Trophoblast cell (in vitro differentiated cells and primary cell): ENCODE results near the gene ZFAND3.

Experiments
- DNase-seq, 2 donors: peaks; one replicate each; pipeline ENCODE4 v3.0.0-alpha.2; 2016
- H2AFZ ChIP-seq: 2 replicates; pipeline ENCODE4 v1.6.1; 2013; ENCODE audit warnings: low read length, moderate library complexity, mild to moderate bottlenecking; ENCODE audit not compliant: insufficient read depth, poor library complexity
- H2AK5ac ChIP-seq: 2 replicates; pipeline ENCODE4 v1.6.1; 2013; ENCODE audit warnings: mild to moderate bottlenecking, low read length
- H2BK120ac ChIP-seq: 2 replicates; pipeline ENCODE4 v1.6.1; 2013; ENCODE audit warnings: low read length, mild to moderate bottlenecking, moderate library complexity; ENCODE audit not compliant: insufficient read depth, poor library complexity
- H2BK12ac ChIP-seq: 2 replicates; pipeline ENCODE4 v1.6.1; 2013; ENCODE audit warnings: mild to moderate bottlenecking, low read length, moderate library complexity
- H2BK5ac ChIP-seq: 2 replicates; pipeline ENCODE4 v1.6.1; 2013; ENCODE audit warnings: low read length, low read depth, moderate library complexity, mild to moderate bottlenecking; ENCODE audit not compliant: poor library complexity
- H3K14ac ChIP-seq: 2 replicates; pipeline ENCODE4 v1.6.1; 2013; ENCODE audit warnings: mild to moderate bottlenecking, low read length
- H3K18ac ChIP-seq: 2 replicates; pipeline ENCODE4 v1.6.1; 2013; ENCODE audit warnings: mild to moderate bottlenecking, low read length
- H3K23ac ChIP-seq: 2 replicates; pipeline ENCODE4 v1.6.1; 2013; ENCODE audit warnings: low read length
- H3K27ac ChIP-seq: 2 replicates; pipeline ENCODE4 v1.5.1; 2013; ENCODE audit warnings: low read depth, mild to moderate bottlenecking, inconsistent platforms, low read length, moderate library complexity
- H3K27me3 ChIP-seq: 2 replicates; pipeline ENCODE4 v1.6.1; 2013; ENCODE audit warnings: inconsistent platforms, mild to moderate bottlenecking, low read length, moderate library complexity; ENCODE audit not compliant: insufficient read depth
- H3K36me3 ChIP-seq, 2 experiments: 1 replicate in 1 of 2; 2 replicates in 1 of 2; pipeline ENCODE4 v1.6.1; 2013; ENCODE audit warnings: low read length in 2 of 2, mild to moderate bottlenecking in 2 of 2, moderate library complexity in 1 of 2; ENCODE audit not compliant: insufficient read depth in 2 of 2, control insufficient read depth in 1 of 2
- H3K4ac ChIP-seq: 2 replicates; pipeline ENCODE4 v1.6.1; 2013; ENCODE audit warnings: low read depth, mild to moderate bottlenecking, low read length, moderate library complexity
- H3K4me1 ChIP-seq, 2 experiments: 1 replicate in 1 of 2; 2 replicates in 1 of 2; pipeline ENCODE4 v1.6.1; 2013; ENCODE audit warnings: low read length in 2 of 2, mild to moderate bottlenecking in 2 of 2, moderate library complexity in 1 of 2; ENCODE audit not compliant: insufficient read depth in 2 of 2, control insufficient read depth in 1 of 2
- H3K4me2 ChIP-seq: 2 replicates; pipeline ENCODE4 v1.6.1; 2013; ENCODE audit warnings: inconsistent platforms, mild to moderate bottlenecking, low read length, moderate library complexity
- H3K4me3 ChIP-seq: 2 replicates; pipeline ENCODE4 v1.5.1; 2013; ENCODE audit warnings: mild to moderate bottlenecking, low read depth, low read length, inconsistent platforms
- H3K79me1 ChIP-seq: one replicate; pipeline ENCODE4 v1.6.1; 2013; ENCODE audit warnings: low read length
- H3K79me2 ChIP-seq: 2 replicates; pipeline ENCODE4 v1.6.1; 2013; ENCODE audit warnings: low read length, mild to moderate bottlenecking; ENCODE audit not compliant: control insufficient read depth, insufficient read depth, poor library complexity
- H3K9ac ChIP-seq: 2 replicates; pipeline ENCODE4 v1.6.1; 2013; ENCODE audit warnings: mild to moderate bottlenecking, low read length
- H3K9me3 ChIP-seq: 2 replicates; pipeline ENCODE4 v1.6.1; 2013; ENCODE audit warnings: low read depth, mild to moderate bottlenecking, control low read depth, inconsistent platforms, low read length; ENCODE audit not compliant: insufficient read depth
- H4K12ac ChIP-seq: 2 replicates; pipeline ENCODE4 v1.6.1; 2013; ENCODE audit warnings: low read depth, mild to moderate bottlenecking, low read length, moderate library complexity
- H4K8ac ChIP-seq: 2 replicates; pipeline ENCODE4 v1.6.1; 2013; ENCODE audit warnings: low read depth, mild to moderate bottlenecking, low read length, moderate library complexity
- H4K91ac ChIP-seq: one replicate; pipeline ENCODE4 v1.6.1; 2013; ENCODE audit warnings: low read depth, mild to moderate bottlenecking, low read length, moderate library complexity
- WGBS: extraction: QIAGEN DNeasy Blood & Tissue Kit; methylation state at CpG from one replicate; pipeline ENCODE4 v1.1.7; 2013; ENCODE audit warnings: missing lambda C conversion rate; ENCODE audit not compliant: insufficient read length, insufficient coverage; ENCODE audit errors: extremely low coverage; 5-methylcytosine and 5-hydroxymethylcytosine counted together

ZFAND3 gene

DNA sequence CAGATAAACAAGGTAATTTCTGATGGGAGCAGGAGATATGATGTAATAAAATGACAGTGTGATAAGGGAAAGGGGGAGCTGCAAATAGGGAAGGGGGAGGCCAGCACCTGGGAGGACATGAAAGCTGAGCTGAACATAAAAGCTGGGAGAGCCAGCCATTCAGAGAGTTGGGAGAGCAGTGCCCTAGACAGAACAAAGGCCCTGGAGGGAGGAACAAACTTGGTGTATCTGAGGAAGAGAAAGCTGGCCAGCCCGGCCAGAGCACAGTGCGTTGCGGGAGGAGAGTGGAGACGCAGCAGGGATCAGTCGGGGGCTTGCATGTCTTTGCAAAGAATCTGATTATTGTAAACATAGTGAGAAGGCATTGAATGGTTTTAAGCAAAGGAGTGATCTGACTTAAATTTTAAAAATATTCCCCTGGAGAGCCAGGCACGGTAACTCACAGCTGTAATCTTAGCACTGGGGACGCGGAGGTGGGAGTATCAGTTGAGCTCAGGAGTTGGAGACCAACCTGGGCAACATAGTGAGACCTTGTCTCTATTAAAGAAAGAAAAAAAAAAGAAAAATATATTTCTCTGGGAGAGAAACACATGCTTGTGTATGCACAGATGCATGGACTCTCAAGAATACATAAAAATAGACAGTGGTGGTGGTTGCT is 318.2 kb downstream of the ZFAND3 start:
- Histone ChIP-seq H3K4me1 (no peaks in the 10 kb centered on the region), H3K4ac (no peak overlapping the region), H3K9ac (no peak overlapping the region), H3K79me2 (no peaks in the 10 kb centered on the region), H3K4me2 (no peak overlapping the region), H2BK120ac (no peak overlapping the region), H2AFZ (no peak overlapping the region), H3K9me3 (no peaks in the 10 kb centered on the region), H2AK5ac (no peak overlapping the region), H4K91ac (no peak overlapping the region), H3K14ac (no peak overlapping the region), H2BK5ac (no peak overlapping the region), H2BK12ac (no peak overlapping the region), H4K8ac (no peak overlapping the region), H3K27ac (no peak overlapping the region), H4K12ac (no peak overlapping the region), H3K18ac (no peak overlapping the region), H3K79me1 (no peaks in the 10 kb centered on the region), H3K23ac (no peak overlapping the region), H3K36me3 (peaks cover 2 to 6% of the 10 kb centered on the region in 2 experiments), H3K27me3 (no peaks in the 10 kb centered on the region), H3K4me3 (no peak overlapping the region)
- no peak for DNase-seq
- no CpG with 5 or more reads among the region's 8 CpGs for WGBS

- H3K79me2 ChIP-seq, result no peaks in the 10 kb centered on the region
- no peak for DNase-seq
- no peaks in the 10 kb centered on the region for H3K9me3 ChIP-seq
Measured at GRCh38 chr6:38138374-38138773, 318.8 kb downstream of the ZFAND3 start.

DNA sequence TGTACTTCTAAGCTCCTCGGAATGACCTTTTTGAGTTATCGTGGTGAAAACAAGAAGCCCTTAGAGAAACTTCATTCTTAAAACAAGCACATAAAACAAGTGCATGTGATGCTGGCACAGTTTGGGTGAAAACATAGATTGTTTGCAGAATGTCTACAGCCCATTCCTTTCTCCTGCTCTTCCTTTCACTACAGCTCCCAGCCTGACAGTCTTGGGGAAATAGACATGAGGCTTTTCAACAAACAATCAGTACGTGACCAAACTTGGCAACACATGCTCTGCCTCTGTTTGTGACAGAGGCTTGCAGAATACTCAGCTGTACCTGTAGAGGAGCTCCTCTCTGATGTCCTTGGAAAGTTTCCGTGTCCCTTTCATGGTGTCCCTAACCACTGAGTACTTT is 321.6 kb downstream of the ZFAND3 start:
- no peak for DNase-seq
- H3K27ac ChIP-seq, result no peak overlapping the region
- WGBS, result no CpG with 5 or more reads among the region's 4 CpGs
- no peak overlapping the region for H3K9ac ChIP-seq
- no peak overlapping the region for H3K18ac ChIP-seq
- H3K27me3 ChIP-seq, result no peaks in the 10 kb centered on the region
- no peak overlapping the region for H3K4me2 ChIP-seq
- H2AK5ac ChIP-seq, result no peak overlapping the region
- no peak overlapping the region for H3K4me3 ChIP-seq
- no peak overlapping the region for H3K23ac ChIP-seq
- peaks cover 4% of the 10 kb centered on the region in 2 experiments for H3K36me3 ChIP-seq
- no peaks in the 10 kb centered on the region for H3K79me2 ChIP-seq
- no peak overlapping the region for H4K91ac ChIP-seq
- no peak overlapping the region for H3K14ac ChIP-seq
- H3K4me1 ChIP-seq, result peaks cover 2% of the 10 kb centered on the region in 2 experiments
- no peak overlapping the region for H2BK5ac ChIP-seq
- no peaks in the 10 kb centered on the region for H3K79me1 ChIP-seq
- H2AFZ ChIP-seq, result no peak overlapping the region
- H3K4ac ChIP-seq, result no peak overlapping the region
- H2BK12ac ChIP-seq, result no peak overlapping the region
- H3K9me3 ChIP-seq, result no peaks in the 10 kb centered on the region
- H4K12ac ChIP-seq, result no peak overlapping the region
- H2BK120ac ChIP-seq, result no peak overlapping the region
- H4K8ac ChIP-seq, result no peak overlapping the region

More at GRCh38 chr6:38138374-38138773, 318.8 kb downstream of the ZFAND3 start:
- Histone ChIP-seq H3K4ac (no peak overlapping the region), H3K4me1 (no peaks in the 10 kb centered on the region), H3K14ac (no peak overlapping the region), H4K91ac (no peak overlapping the region), H3K18ac (no peak overlapping the region), H2AK5ac (no peak overlapping the region), H3K4me2 (no peak overlapping the region), H2BK5ac (no peak overlapping the region), H4K12ac (no peak overlapping the region), H3K27ac (no peak overlapping the region), H2AFZ (no peak overlapping the region), H3K27me3 (no peaks in the 10 kb centered on the region), H3K9ac (no peak overlapping the region), H3K4me3 (no peak overlapping the region), H4K8ac (no peak overlapping the region), H3K23ac (no peak overlapping the region), H3K79me1 (no peaks in the 10 kb centered on the region), H2BK12ac (no peak overlapping the region), H2BK120ac (no peak overlapping the region), H3K36me3 (peaks cover 2 to 6% of the 10 kb centered on the region in 2 experiments)
- no CpG with 5 or more reads among the region's 5 CpGs for WGBS

DNA sequence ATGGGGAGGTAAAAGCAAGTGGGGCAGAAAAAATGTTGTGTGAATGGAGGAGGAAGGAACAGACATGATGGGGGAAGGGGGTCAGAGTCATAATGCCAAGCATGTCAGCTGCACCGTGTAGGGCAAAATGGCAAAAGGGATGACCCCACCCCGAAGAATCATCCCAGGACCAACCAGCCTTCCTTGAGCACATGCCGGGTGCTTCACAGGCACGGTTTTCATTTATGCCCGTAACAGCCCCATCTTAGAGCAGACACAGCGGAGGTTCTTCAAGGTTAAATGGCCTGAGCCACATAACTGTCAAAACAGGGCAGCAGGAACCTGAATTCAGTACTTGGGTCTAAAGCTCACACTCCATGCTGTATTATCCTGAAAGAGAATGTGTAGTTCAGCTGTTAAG is 322.2 kb downstream of the ZFAND3 start:
- no peak overlapping the region for H2AK5ac ChIP-seq
- H3K79me1 ChIP-seq, result no peaks in the 10 kb centered on the region
- no peak overlapping the region for H3K4me3 ChIP-seq
- peaks cover 4% of the 10 kb centered on the region in 2 experiments for H3K36me3 ChIP-seq
- no peak overlapping the region for H3K23ac ChIP-seq
- no peak overlapping the region for H3K4me2 ChIP-seq
- H2AFZ ChIP-seq, result no peak overlapping the region
- no peak overlapping the region for H3K27ac ChIP-seq
- peaks cover 6 to 7% of the 10 kb centered on the region in 2 experiments for H3K4me1 ChIP-seq
- no peak overlapping the region for H2BK12ac ChIP-seq
- no peak overlapping the region for H3K9ac ChIP-seq
- H3K4ac ChIP-seq, result no peak overlapping the region
- no peak overlapping the region for H4K12ac ChIP-seq
- H2BK5ac ChIP-seq, result no peak overlapping the region
- H2BK120ac ChIP-seq, result no peak overlapping the region
- H4K8ac ChIP-seq, result no peak overlapping the region
- no peak for DNase-seq
- H3K18ac ChIP-seq, result no peak overlapping the region
- no CpG with 5 or more reads among the region's 6 CpGs for WGBS
- no peak overlapping the region for H3K14ac ChIP-seq
- H3K9me3 ChIP-seq, result no peaks in the 10 kb centered on the region
- no peak overlapping the region for H4K91ac ChIP-seq
- H3K79me2 ChIP-seq, result no peaks in the 10 kb centered on the region
- no peaks in the 10 kb centered on the region for H3K27me3 ChIP-seq
